Caco-2 (cell line): ENCODE data around the gene PCED1B. TPM values are rescaled to one million over a fixed set of nuclear protein-coding genes. Genes with fewer than 3 reads are reported as not detected.

Source experiments
- BruUV-seq: library from RNA; stranded (reverse); fragments of 400-500 nt; replicated peaks from 2 replicates; lab custom pipeline; 2021; lab: Mats Ljungman, UMichigan
- CTCF ChIA-PET: fragments of 300-600 bp; sonication (Branson Sonifier 250); formaldehyde crosslinking; loops from one replicate; lab custom pipeline; 2022; ENCODE audit warnings: antibody characterized with exemption; lab: Charles Lee
- POLR2A ChIA-PET: fragments of 300-600 bp; sonication (Branson Sonifier 250); formaldehyde crosslinking; loops from one replicate; lab custom pipeline; 2022; ENCODE audit warnings: antibody characterized with exemption; lab: Charles Lee
- DNase-seq, 2 experiments: peaks; one replicate each; pipeline versions ENCODE4 v3.0.0 to v3.0.0-alpha.2; 2020 to 2022
- H3K27me3 ChIP-seq: replicated peaks from 2 replicates; pipeline ENCODE4 v1.6.0; 2011; ENCODE audit warnings: low read length; ENCODE audit not compliant: control insufficient read depth, insufficient read depth
- H3K36me3 ChIP-seq: 2 replicates; pipeline ENCODE4 v1.5.1; 2011; ENCODE audit warnings: low read length; ENCODE audit not compliant: control insufficient read depth, insufficient read depth
- H3K4me1 ChIP-seq: fragments of 250-450 bp; sonication (Bioruptor Pico); 2 replicates; pipeline ENCODE4 v1.5.1; 2020; ENCODE audit warnings: mild to moderate bottlenecking
- H3K4me3 ChIP-seq: 2 replicates; pipeline ENCODE4 v1.5.1; 2011; ENCODE audit warnings: low read depth, mild to moderate bottlenecking, control low read depth, low read length
- H3K9me3 ChIP-seq: fragments of 250-450 bp; sonication (Bioruptor Pico); 2 replicates; pipeline ENCODE4 v1.5.1; 2020; ENCODE audit warnings: mild to moderate bottlenecking, moderate library complexity
- H3K27ac Mint-ChIP-seq: one replicate; pipeline ENCODE4 v1.8.0; 2022; ENCODE audit warnings: mixed read lengths; ENCODE audit not compliant: unreplicated experiment
- H3K27me3 Mint-ChIP-seq: one replicate; pipeline ENCODE4 v1.8.0; 2022; ENCODE audit warnings: mixed read lengths; ENCODE audit not compliant: insufficient read depth, unreplicated experiment
- H3K36me3 Mint-ChIP-seq: one replicate; pipeline ENCODE4 v1.8.0; 2022; ENCODE audit warnings: mild to moderate bottlenecking, mixed read lengths; ENCODE audit not compliant: insufficient read depth, unreplicated experiment
- H3K4me1 Mint-ChIP-seq: one replicate; pipeline ENCODE4 v1.8.0; 2022; ENCODE audit warnings: low read depth, mixed read lengths; ENCODE audit not compliant: unreplicated experiment
- H3K4me3 Mint-ChIP-seq: one replicate; pipeline ENCODE4 v1.8.0; 2022; ENCODE audit warnings: mild to moderate bottlenecking, moderate library complexity, mixed read lengths; ENCODE audit not compliant: unreplicated experiment
- H3K9me3 Mint-ChIP-seq: one replicate; pipeline ENCODE4 v1.8.0; 2022; ENCODE audit warnings: mixed read lengths; ENCODE audit not compliant: unreplicated experiment
- intact Hi-C: fragments of 100-400 bp; cut with micrococcal nuclease; formaldehyde crosslinking; loops from one replicate; pipeline ENCODE4 v1.10.0; 2022; ENCODE audit not compliant: unreplicated experiment
- total RNA-seq: library from RNA; stranded (reverse); gene quantifications from 2 replicates; pipeline ENCODE4 v1.2.3, GENCODE V29; 2022
- TF ChIP-seq, protein P1 (sequence below), 2 experiments: fragments of 200-600 bp in 1 of 2; IDR thresholded peaks; 1 replicate in 1 of 2; 2 replicates in 1 of 2; pipeline versions ENCODE4 v1.5.1 to v1.8.0; 2011 to 2022; ENCODE audit warnings: antibody characterized with exemption in 1 of 2, control low read depth in 1 of 2, inconsistent platforms in 1 of 2, low read depth in 1 of 2, low read length in 1 of 2, mild to moderate bottlenecking in 1 of 2, moderate library complexity in 1 of 2; ENCODE audit not compliant: insufficient read depth in 1 of 2, severe bottlenecking in 1 of 2, unreplicated experiment in 1 of 2

PCED1B gene
- total RNA-seq, 1 experiment from 2014 or later = 7.0 TPM

DNA sequence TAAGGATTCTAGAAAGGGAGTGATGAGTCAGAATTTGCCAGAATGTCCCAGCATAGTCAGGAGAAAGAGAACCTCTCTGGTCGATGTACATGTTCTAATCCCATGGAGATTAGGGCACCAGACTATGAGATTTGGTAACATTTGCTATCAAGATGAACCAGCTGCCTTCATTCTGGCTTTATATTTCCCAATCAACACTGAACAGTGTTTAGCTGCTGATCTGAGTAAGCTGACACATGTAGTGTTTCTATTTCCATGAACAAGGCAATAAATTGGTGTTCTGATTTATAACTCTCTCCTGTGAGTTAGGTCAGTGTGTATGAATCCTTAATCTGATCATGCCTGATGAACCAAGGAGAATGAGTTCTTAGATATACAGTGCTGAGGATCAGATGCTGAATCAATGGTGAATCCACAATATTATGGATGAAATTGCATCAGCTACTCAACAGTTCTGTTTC is 158.4 kb downstream of the PCED1B start:
- H3K27ac Mint-ChIP-seq = no peak overlapping the region
- peaks cover 6% of the 10 kb centered on the region for H3K36me3 Mint-ChIP-seq
- H3K4me3 Mint-ChIP-seq = no peak overlapping the region
- CTCF ChIA-PET = no interaction called here
- no TSS peak for BruUV-seq
- Histone ChIP-seq H3K4me1 (peaks cover 20% of the 10 kb centered on the region), H3K4me3 (no peak overlapping the region), H3K9me3 (no peaks in the 10 kb centered on the region; the same call in 1 of the 2 replicates), H3K27me3 (no peaks in the 10 kb centered on the region), H3K36me3 (peaks cover 2% of the 10 kb centered on the region; the same call in 1 of the 2 replicates)
- POLR2A ChIA-PET = no interaction called here
- peaks cover 6% of the 10 kb centered on the region for H3K9me3 Mint-ChIP-seq
- peaks cover 13% of the 10 kb centered on the region for H3K4me1 Mint-ChIP-seq
- intact Hi-C loops = no loop called here
- DNase-seq = no peak
- TF ChIP-seq, protein P1, sequence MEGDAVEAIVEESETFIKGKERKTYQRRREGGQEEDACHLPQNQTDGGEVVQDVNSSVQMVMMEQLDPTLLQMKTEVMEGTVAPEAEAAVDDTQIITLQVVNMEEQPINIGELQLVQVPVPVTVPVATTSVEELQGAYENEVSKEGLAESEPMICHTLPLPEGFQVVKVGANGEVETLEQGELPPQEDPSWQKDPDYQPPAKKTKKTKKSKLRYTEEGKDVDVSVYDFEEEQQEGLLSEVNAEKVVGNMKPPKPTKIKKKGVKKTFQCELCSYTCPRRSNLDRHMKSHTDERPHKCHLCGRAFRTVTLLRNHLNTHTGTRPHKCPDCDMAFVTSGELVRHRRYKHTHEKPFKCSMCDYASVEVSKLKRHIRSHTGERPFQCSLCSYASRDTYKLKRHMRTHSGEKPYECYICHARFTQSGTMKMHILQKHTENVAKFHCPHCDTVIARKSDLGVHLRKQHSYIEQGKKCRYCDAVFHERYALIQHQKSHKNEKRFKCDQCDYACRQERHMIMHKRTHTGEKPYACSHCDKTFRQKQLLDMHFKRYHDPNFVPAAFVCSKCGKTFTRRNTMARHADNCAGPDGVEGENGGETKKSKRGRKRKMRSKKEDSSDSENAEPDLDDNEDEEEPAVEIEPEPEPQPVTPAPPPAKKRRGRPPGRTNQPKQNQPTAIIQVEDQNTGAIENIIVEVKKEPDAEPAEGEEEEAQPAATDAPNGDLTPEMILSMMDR (IDR thresholded peaks at IDR 0.05; ENCODE audit: insufficient read depth in 1 of 2, low read depth in 1 of 2, low read length in 1 of 2, severe bottlenecking in 1 of 2, unreplicated experiment in 1 of 2) = no peak
- no peaks in the 10 kb centered on the region for H3K27me3 Mint-ChIP-seq

DNA sequence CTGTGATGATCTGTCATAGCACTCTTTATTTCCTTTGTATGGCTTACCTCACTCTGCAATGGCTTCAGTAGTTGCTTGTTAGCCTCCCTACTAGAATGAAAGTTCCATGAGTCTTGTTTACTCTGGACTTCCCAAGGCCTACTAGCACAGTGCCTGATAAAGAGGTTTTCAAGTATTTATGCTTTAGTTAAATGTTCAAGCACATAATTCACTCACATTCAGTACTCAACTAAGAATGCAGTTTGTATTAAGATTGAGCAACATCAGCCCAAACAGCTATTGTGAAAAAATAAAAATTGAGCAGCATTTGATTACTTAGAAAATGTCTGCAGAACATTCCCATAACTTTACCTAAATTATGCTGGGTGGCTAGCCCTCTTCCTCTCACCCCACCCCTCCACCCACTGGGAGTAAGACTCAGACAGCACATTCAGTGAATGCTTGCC is 159.3 kb downstream of the PCED1B start:
- Mint-ChIP-seq H3K9me3 (peaks cover 6% of the 10 kb centered on the region), H3K27ac (no peak overlapping the region), H3K27me3 (no peaks in the 10 kb centered on the region), H3K4me3 (no peak overlapping the region), H3K36me3 (no peaks in the 10 kb centered on the region), H3K4me1 (peaks cover 14% of the 10 kb centered on the region)
- POLR2A ChIA-PET = no interaction called here
- intact Hi-C loops = no loop called here
- Histone ChIP-seq H3K9me3 (no peaks in the 10 kb centered on the region; the same call in 1 of the 2 replicates), H3K27me3 (no peaks in the 10 kb centered on the region), H3K36me3 (peaks cover 2% of the 10 kb centered on the region; the same call in 1 of the 2 replicates), H3K4me1 (peaks cover 11% of the 10 kb centered on the region), H3K4me3 (no peak overlapping the region)
- BruUV-seq = no TSS peak
- CTCF ChIA-PET = no interaction called here
- DNase-seq = no peak
- TF ChIP-seq, protein P1 (IDR thresholded peaks at IDR 0.05; ENCODE audit: insufficient read depth in 1 of 2, low read depth in 1 of 2, low read length in 1 of 2, severe bottlenecking in 1 of 2, unreplicated experiment in 1 of 2) = no peak

DNA sequence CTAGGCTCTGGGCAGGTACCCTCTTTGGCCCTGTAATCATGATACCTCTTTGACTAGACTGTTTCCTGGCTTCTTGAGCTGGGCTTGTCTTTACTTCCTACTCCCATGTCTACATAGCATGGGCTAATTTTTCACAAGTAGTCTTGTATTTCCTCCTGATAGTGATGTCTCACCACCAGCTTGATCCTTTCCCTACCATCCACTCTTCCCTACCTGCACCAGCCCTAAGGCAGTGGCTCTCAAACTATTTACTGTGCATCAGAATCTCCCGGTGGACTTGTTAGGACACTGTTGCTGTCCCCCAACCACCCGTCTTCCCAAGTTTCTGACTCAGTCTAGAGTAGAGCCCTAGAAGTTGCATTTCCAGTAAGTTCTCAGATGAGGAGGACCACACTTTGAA is 163.0 kb downstream of the PCED1B start:
- no peak overlapping the region for H3K27ac Mint-ChIP-seq
- peaks cover 25% of the 10 kb centered on the region for H3K4me1 Mint-ChIP-seq
- H3K9me3 Mint-ChIP-seq = no peaks in the 10 kb centered on the region
- Histone ChIP-seq H3K36me3 (no peaks in the 10 kb centered on the region), H3K4me3 (no peak overlapping the region), H3K4me1 (peaks cover 20% of the 10 kb centered on the region), H3K27me3 (no peaks in the 10 kb centered on the region), H3K9me3 (no peaks in the 10 kb centered on the region)
- intact Hi-C loops = no loop called here
- H3K27me3 Mint-ChIP-seq = no peaks in the 10 kb centered on the region
- ChIA-PET POLR2A (no interaction called here), CTCF (no interaction called here)
- DNase-seq = no peak
- no peaks in the 10 kb centered on the region for H3K36me3 Mint-ChIP-seq
- no peak overlapping the region for H3K4me3 Mint-ChIP-seq
- TF ChIP-seq, protein P1 (IDR thresholded peaks at IDR 0.05; ENCODE audit: insufficient read depth in 1 of 2, low read depth in 1 of 2, low read length in 1 of 2, severe bottlenecking in 1 of 2, unreplicated experiment in 1 of 2) = no peak
- no TSS peak for BruUV-seq
